ENCODE data around the gene KIF11. TPM values are rescaled to one million over a fixed set of nuclear protein-coding genes. Genes with fewer than 3 reads are reported as not detected.

Gene KIF11
- total and polyA plus RNA-seq, 2 of the 13 experiments (the other 11 are each of a cell fraction or from before 2014, with no cell fraction given) = 8.7 to 38.4 TPM

DNA sequence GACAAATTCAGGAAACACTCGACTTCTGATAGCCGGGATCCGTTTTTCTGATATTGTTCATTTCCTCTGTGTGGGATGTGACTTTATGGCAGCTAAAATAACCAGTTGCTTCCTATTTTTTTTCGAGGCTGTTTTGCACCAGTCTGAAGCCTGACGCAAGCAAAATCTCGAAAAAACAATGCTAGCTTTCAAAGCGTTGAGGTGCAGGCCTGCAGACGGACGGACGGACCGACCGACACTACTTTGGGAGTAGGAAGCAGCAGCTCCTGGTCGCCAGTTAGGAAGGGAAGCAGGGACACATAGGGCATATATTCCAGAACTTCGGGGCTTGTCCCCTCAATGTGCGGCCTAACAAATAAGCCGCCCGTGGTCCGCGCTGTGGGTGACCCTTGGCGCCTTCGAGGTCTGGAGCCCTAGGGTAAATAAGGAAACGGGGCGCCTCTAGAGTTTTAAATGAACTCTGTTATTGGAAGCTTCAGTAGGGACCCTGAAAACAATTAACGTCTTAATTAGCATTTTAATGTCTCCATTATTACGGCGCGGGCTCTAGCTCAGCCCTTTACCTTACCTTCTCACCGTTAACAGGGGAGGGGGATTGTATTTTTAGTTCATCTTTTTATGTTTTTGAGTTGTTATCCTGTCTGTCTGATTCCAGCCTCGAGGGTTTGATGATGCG, 98.1 kb downstream of the KIF11 start (continued):
- TF ChIP-seq, protein P1, sequence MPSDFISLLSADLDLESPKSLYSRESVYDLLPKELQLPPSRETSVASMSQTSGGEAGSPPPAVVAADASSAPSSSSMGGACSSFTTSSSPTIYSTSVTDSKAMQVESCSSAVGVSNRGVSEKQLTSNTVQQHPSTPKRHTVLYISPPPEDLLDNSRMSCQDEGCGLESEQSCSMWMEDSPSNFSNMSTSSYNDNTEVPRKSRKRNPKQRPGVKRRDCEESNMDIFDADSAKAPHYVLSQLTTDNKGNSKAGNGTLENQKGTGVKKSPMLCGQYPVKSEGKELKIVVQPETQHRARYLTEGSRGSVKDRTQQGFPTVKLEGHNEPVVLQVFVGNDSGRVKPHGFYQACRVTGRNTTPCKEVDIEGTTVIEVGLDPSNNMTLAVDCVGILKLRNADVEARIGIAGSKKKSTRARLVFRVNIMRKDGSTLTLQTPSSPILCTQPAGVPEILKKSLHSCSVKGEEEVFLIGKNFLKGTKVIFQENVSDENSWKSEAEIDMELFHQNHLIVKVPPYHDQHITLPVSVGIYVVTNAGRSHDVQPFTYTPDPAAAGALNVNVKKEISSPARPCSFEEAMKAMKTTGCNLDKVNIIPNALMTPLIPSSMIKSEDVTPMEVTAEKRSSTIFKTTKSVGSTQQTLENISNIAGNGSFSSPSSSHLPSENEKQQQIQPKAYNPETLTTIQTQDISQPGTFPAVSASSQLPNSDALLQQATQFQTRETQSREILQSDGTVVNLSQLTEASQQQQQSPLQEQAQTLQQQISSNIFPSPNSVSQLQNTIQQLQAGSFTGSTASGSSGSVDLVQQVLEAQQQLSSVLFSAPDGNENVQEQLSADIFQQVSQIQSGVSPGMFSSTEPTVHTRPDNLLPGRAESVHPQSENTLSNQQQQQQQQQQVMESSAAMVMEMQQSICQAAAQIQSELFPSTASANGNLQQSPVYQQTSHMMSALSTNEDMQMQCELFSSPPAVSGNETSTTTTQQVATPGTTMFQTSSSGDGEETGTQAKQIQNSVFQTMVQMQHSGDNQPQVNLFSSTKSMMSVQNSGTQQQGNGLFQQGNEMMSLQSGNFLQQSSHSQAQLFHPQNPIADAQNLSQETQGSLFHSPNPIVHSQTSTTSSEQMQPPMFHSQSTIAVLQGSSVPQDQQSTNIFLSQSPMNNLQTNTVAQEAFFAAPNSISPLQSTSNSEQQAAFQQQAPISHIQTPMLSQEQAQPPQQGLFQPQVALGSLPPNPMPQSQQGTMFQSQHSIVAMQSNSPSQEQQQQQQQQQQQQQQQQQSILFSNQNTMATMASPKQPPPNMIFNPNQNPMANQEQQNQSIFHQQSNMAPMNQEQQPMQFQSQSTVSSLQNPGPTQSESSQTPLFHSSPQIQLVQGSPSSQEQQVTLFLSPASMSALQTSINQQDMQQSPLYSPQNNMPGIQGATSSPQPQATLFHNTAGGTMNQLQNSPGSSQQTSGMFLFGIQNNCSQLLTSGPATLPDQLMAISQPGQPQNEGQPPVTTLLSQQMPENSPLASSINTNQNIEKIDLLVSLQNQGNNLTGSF (CRISPR knock-in tag; IDR thresholded peaks at IDR 0.05) = no peak
- TF ChIP-seq NFATC3 (CRISPR knock-in tag; IDR thresholded peaks at IDR 0.05) (no peak), POLR2G (IDR thresholded peaks at IDR 0.05; ENCODE audit: low read depth, low read length) (0 out of 2 replicates have a peak, but pooled peaks have one; percentile 32), ETV6 (CRISPR knock-in tag; conservative IDR thresholded peaks at IDR 0.05) (no peak)

GRCh38 chr10:92691591-92692079, 98.7 kb downstream of the KIF11 start:
- Histone ChIP-seq H3K27me3 (ENCODE audit: control insufficient read depth in 1 of 2, insufficient read depth in 2 of 2, low read length in 2 of 2) (no peaks in the 10 kb centered on the region; a peak in 1 of 5 replicates), H3K4me1 (ENCODE audit: insufficient read depth, low read length) (peaks cover 48% of the 10 kb centered on the region), H2AFZ (ENCODE audit: low read length) (no peak overlapping the region), H4K20me1 (ENCODE audit: insufficient read depth, low read length) (peaks cover 13% of the 10 kb centered on the region; the same call in 1 of the 2 replicates), H3K79me2 (ENCODE audit: insufficient read depth, low read length) (peaks cover 54% of the 10 kb centered on the region), H3K27ac (ENCODE audit: extremely low read length, insufficient read depth, low read length) (peak overlapping the region; percentile 81), H3K9ac (ENCODE audit: insufficient read depth, low read depth, low read length) (peak overlapping the region; percentile 92), H3K36me3 (replicated peaks in 1 of 2; ENCODE audit: control insufficient read depth in 1 of 2, insufficient read depth in 2 of 2, low read length in 2 of 2) (peaks cover 0 to 5% of the 10 kb centered on the region in 2 experiments; a peak in 2 of 5 replicates), H3K4me3 (replicated peaks in 1 of 3; ENCODE audit: insufficient read depth in 1 of 3, low read depth in 2 of 3, low read length in 3 of 3) (peak overlapping the region; percentile 80 to 98 (median 94)), H3K4me2 (ENCODE audit: low read depth, low read length) (peak overlapping the region; percentile 99), H3K9me3 (ENCODE audit: low read length) (no peaks in the 10 kb centered on the region)
- FAIRE-seq = no peak
- WGBS (ENCODE audit: low lambda C conversion rate) = 0% methylated on average over 11 of the region's 35 CpGs
- no peak for ATAC-seq
- BruUV-seq (replicated peaks) = no TSS peak
- intact Hi-C loops (cut with micrococcal nuclease; ENCODE audit: unreplicated experiment) (no loop called here), in situ Hi-C loops (cut with HindIII; ENCODE audit: extremely low pct_ligation_motif_present, low pct_unique_long_range_greater_than_20kb) (no loop called here)
- CTCF ChIA-PET (ENCODE audit: low intra/inter-chr PET ratio, low total read pairs) = no interaction called here
- POLR2A ChIA-PET = interaction anchor here (0.6 to 2.5 kb wide), 5 partner anchors 23 to 157 kb away, joined by 3 to 13 read pairs (median 3); partner anchors contain the start of gene EXOC6
- no peak for DNase-seq (ENCODE audit: low spot score)
- TF ChIP-seq TERF1 (CRISPR knock-in tag; IDR thresholded peaks at IDR 0.05) = no peak
- TF ChIP-seq, protein P2, sequence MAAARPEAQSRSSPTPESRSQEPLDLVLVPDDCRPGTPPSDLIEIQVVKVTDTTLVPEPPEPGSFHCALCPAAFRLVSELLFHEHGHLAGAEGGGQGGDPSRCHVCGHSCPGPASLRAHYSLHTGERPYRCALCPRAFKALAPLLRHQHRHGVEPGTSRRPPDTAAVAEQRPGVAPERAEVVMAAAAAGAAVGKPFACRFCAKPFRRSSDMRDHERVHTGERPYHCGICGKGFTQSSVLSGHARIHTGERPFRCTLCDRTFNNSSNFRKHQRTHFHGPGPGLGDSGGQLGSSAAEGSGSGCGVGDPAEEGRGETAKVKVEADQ (CRISPR knock-in tag; IDR thresholded peaks at IDR 0.05; ENCODE audit: borderline replicate concordance) = no peak
- TF ChIP-seq ZGPAT (CRISPR knock-in tag; IDR thresholded peaks at IDR 0.05) = no peak
- TF ChIP-seq ZNF180 (CRISPR knock-in tag; IDR thresholded peaks at IDR 0.05; ENCODE audit: borderline replicate concordance, low read depth) = no peak
- no peak for TF ChIP-seq AKAP8 (CRISPR knock-in tag; IDR thresholded peaks at IDR 0.05)
- TF ChIP-seq MAX (IDR thresholded peaks at IDR 0.05) = no peak
- no peak for TF ChIP-seq GATAD1 (CRISPR knock-in tag; IDR thresholded peaks at IDR 0.05)

Data from HepG2 (cell line).